Osteocyte (in vitro differentiated cells): ENCODE results near the gene PRPF19. TPM values are rescaled to one million over a fixed set of nuclear protein-coding genes. Genes with fewer than 3 reads are reported as not detected.

ENCODE experiments used
- DNase-seq: peaks from one replicate; pipeline ENCODE4 v3.0.0; 2021; ENCODE audit warnings: mixed read lengths; ENCODE audit not compliant: unreplicated experiment; ENCODE audit errors: extremely low spot score
- H3K27ac Mint-ChIP-seq: one replicate; pipeline ENCODE4 v1.8.0; 2021; ENCODE audit warnings: mild to moderate bottlenecking, mixed read lengths; ENCODE audit not compliant: unreplicated experiment
- H3K27me3 Mint-ChIP-seq: one replicate; pipeline ENCODE4 v1.8.0; 2021; ENCODE audit warnings: mixed read lengths; ENCODE audit not compliant: unreplicated experiment
- H3K36me3 Mint-ChIP-seq: one replicate; pipeline ENCODE4 v1.8.0; 2021; ENCODE audit warnings: mixed read lengths; ENCODE audit not compliant: unreplicated experiment
- H3K4me1 Mint-ChIP-seq: one replicate; pipeline ENCODE4 v1.8.0; 2021; ENCODE audit warnings: mixed read lengths; ENCODE audit not compliant: unreplicated experiment
- H3K4me3 Mint-ChIP-seq: one replicate; pipeline ENCODE4 v1.8.0; 2021; ENCODE audit warnings: mild to moderate bottlenecking, moderate library complexity, mixed read lengths; ENCODE audit not compliant: unreplicated experiment
- H3K9me3 Mint-ChIP-seq: one replicate; pipeline ENCODE4 v1.8.0; 2021; ENCODE audit warnings: mixed read lengths; ENCODE audit not compliant: unreplicated experiment
- CTCF ChIP-seq: fragments of 200-600 bp; sonication (generic); IDR thresholded peaks from 2 replicates; pipeline ENCODE4 v1.5.0; 2021; ENCODE audit warnings: antibody characterized with exemption, mild to moderate bottlenecking, moderate library complexity
- total RNA-seq: library from RNA; stranded (reverse); gene quantifications from 2 replicates; pipeline ENCODE4 v1.2.1, GENCODE V29; 2021

PRPF19 gene
- total RNA-seq, 1 donor from 2014 or later: 78.0 TPM

- Mint-ChIP-seq H3K4me3 (no peak overlapping the region), H3K27me3 (peaks cover 18% of the 10 kb centered on the region), H3K9me3 (no peaks in the 10 kb centered on the region), H3K4me1 (peaks cover 46% of the 10 kb centered on the region), H3K36me3 (no peaks in the 10 kb centered on the region), H3K27ac (no peak overlapping the region)
- no peak for DNase-seq
- no peak for TF ChIP-seq CTCF
Observed at GRCh38 chr11:60908803-60909202, 2.4 kb upstream of the PRPF19 start.

GRCh38 chr11:60905551-60906113, 753 bp downstream of the PRPF19 start:
- Mint-ChIP-seq H3K36me3 (peaks cover 8% of the 10 kb centered on the region), H3K9me3 (no peaks in the 10 kb centered on the region), H3K27ac (peak overlapping the region; percentile 77), H3K27me3 (peaks cover 18% of the 10 kb centered on the region), H3K4me1 (peaks cover 26% of the 10 kb centered on the region), H3K4me3 (peak overlapping the region; percentile 89)
- no peak for TF ChIP-seq CTCF
- DNase-seq: no peak

- Mint-ChIP-seq H3K4me3 (peak overlapping the region; percentile 89), H3K27me3 (peaks cover 18% of the 10 kb centered on the region), H3K9me3 (no peaks in the 10 kb centered on the region), H3K4me1 (peaks cover 26% of the 10 kb centered on the region), H3K27ac (peak overlapping the region; percentile 77), H3K36me3 (peaks cover 8% of the 10 kb centered on the region)
- no peak for DNase-seq
- TF ChIP-seq CTCF: no peak
Observed at GRCh38 chr11:60905047-60905446, 1.3 kb downstream of the PRPF19 start.

- Mint-ChIP-seq H3K36me3 (peaks cover 24% of the 10 kb centered on the region), H3K27ac (no peak overlapping the region), H3K4me1 (peaks cover 26% of the 10 kb centered on the region), H3K27me3 (no peaks in the 10 kb centered on the region), H3K9me3 (no peaks in the 10 kb centered on the region), H3K4me3 (no peak overlapping the region)
- TF ChIP-seq CTCF: no peak
- no peak for DNase-seq
Observed at GRCh38 chr11:60902625-60903024, 3.8 kb downstream of the PRPF19 start.

GRCh38 chr11:60900673-60901404, 5.5 kb downstream of the PRPF19 start:
- no peaks in the 10 kb centered on the region for H3K9me3 Mint-ChIP-seq
- H3K36me3 Mint-ChIP-seq: peaks cover 34% of the 10 kb centered on the region
- H3K4me3 Mint-ChIP-seq: no peak overlapping the region
- TF ChIP-seq CTCF: no peak
- H3K27me3 Mint-ChIP-seq: no peaks in the 10 kb centered on the region
- H3K4me1 Mint-ChIP-seq: peaks cover 19% of the 10 kb centered on the region
- H3K27ac Mint-ChIP-seq: no peak overlapping the region
- DNase-seq: no peak
